COLO829 (cell line): ENCODE results near the gene RGS7.
A peak's percentile ranks its signal among the peaks of the same experiment; 100 is the strongest.
"Not testable (repeated sequence)": the region's sequence is repeated elsewhere in the genome, so short reads cannot be mapped to it uniquely, and the experiment has no call there.

Experiments
- DNase-seq: peaks from one replicate; pipeline ENCODE4 v3.0.0; 2012; ENCODE audit warnings: low spot score

RGS7 gene

DNA sequence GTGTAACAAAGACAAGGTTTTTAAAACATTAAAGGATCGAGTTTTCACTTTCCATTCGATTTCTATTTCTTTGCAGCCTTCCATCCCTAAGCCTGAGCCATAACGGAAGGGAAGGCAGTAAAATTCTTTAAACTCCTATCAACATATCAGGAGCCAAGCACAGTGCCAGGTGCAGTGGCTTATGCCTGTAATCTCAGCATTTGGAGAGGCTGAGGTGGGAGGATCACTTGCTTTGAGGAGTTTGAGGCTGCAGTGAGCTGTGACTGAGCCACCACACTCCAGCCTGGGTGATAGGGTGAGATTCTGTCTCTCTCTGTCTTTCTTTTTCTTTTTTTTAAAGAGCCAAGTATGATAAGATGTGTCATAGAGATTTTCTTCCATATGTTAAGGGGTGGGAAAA is 527.5 kb downstream of the RGS7 start:
- no peak for DNase-seq

DNA sequence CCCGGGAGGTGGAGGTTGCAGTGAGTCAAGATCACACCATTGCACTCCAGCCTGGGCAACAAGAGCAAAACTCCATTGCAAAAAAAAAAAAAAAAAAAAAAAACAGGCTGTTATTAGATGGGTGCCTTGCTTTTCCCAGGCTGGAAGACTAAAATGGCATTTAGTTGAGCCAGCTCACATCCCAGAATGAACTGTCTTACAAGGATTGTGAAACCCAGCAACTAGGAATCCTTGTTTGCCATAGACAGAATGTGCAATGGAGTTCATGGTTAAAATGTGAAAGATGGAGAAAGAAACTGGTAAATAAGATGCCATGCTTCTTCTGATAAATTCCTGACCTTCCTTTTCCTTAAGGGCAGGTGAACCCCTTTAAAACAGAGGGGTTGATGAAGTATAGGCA is 529.2 kb downstream of the RGS7 start:
- no peak for DNase-seq

DNA sequence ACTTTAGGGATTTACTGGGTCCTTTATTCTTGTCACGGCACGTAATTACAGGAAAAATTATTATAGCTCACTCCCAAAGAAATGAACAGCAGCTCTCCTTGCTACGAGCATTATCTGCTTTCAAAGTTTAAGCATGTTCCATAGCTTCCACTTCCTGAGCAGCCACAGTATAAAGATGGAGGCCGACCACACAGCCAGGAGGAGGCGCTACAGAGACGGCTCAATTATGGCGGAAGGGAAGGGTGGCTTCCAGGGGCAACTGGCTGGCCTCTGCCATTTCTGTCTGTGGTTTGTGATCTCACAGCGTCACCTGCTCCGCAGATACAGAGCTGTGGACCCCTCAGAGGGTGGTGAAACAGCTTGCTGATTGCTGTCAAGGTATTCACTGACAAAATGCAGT is 532.8 kb downstream of the RGS7 start:
- DNase-seq: no peak

DNA sequence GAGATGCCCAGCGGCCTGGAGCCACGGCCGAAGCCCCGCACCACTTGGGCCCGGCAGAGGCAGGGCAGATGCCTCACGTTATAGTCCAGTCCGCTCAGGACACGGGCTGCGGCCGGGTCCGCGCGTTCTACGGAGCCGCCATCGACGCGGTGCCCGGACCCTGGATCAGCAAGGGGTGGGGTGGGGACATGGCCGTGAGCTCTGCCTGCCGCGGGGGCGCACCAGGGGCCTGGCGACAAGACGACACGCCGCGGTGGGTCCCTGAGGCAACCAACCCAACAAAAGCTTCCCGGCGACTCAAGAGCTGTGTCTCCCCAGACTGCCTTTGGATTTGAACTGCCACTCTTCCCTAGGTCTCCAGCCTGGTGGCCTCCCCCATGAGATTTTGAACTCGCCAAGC is 533.6 kb downstream of the RGS7 start:
- DNase-seq: no peak

DNA sequence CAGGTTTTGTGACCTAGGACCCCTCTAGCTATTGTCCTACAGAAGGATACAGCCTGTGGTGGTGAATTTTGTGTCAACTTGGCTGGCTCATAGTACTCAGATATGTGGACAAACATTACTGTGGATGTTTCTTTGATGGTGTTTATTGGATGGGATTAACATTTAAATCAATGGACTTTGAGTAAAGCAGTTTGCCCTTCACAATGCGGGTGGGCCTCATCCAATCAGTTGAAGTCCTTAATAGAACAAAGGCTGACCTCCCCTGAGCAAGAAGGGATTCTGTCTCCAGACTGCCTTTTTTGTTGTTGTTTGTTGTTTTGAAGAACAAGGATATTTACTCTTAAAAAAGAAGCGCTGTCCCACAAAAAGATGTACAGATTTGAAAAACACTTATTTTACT is 535.1 kb downstream of the RGS7 start:
- no peak for DNase-seq

DNA sequence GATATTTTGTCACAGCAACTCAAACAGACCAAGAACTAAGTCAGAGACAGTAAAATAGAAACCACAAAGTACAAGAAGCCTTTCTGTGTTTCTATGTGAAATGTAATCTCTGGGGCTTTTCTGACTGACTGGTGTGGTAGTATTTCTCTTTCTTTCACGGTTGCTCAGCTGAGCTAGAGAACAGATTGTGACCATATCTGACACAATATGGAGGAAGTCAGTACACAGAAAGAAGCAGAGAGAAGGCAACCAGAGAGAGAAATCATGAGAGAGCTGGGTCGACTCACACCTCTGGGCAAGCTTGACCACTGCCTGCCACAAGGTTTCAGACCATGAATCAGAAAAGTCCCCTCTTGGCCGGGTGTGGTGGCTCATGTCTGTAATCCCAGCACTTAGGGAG is 536.2 kb downstream of the RGS7 start:
- DNase-seq: no peak

DNA sequence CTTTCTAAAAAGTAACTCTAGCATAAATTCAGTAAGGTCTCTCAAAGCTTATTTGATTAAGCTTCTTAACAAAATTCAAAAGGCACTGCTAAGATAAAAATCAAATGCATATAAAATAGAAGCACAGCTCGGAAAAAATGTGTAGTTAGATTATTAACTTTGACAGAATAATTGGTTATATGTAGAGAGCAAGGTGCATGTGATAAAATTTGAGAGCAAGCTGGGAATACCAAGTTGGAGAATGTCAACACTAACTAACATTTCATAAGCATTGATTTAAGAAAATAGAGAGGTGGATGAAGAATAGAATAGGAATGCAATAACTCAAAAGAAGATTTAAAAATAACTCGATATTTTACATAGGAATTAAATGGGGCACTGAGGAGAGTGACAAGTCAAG is 540.5 kb downstream of the RGS7 start:
- DNase-seq: no peak

DNA sequence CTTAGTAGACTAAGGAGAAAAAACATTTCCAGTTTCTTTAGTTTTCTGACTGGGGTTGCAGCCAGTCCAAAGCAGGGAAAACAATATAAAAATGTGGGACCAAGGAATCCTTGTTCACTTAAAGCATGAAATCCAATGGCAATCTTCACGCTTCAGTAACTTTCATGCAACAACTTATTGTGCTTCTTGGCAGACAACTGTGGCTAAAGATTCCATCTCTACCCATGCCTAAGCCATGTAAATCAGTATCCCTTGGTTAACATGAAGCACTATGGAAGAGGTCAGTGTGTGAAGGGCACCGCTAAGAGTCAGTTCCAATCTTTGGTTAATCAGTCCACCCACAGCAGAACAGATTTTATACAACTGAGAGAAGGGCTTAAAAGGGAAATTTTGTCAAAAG is 543.3 kb downstream of the RGS7 start:
- no peak for DNase-seq

DNA sequence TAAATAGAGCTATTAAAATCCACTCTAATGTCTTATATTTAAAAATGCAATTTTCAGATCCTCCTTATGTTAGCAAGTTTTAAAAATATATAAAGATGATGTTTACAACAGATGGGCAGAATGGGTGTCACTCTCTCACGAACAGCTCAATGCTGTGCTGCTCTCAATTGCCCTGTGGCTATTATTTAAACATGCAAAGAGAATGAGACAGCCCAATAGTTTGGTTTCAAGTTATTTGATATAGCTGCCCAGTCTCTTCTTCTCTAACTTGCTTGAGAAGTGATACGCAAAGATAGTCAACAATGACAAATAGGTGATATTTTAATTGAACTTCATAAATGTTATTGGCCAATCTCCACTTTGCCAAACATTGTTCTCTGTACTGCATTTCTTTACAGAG is 545.7 kb downstream of the RGS7 start:
- DNase-seq: no peak

DNA sequence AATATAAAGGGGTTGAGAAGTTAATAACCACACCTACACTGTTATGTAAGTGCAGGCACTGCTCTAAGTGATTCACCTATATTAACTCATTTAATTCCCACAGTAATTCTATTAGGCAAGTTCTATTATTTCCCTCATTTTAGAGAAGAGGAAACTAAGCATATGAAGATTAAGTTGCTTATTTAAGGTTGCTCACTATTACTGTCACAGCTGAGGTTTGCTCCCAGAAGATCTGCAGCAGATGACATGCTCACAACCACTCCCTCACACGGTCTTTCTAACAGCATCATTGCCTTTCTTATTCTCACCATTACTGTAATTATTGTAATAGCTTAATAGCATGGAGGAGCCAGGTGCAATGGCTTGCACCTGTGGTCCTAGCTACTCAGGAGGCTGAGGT is 548.6 kb downstream of the RGS7 start:
- DNase-seq: no peak

DNA sequence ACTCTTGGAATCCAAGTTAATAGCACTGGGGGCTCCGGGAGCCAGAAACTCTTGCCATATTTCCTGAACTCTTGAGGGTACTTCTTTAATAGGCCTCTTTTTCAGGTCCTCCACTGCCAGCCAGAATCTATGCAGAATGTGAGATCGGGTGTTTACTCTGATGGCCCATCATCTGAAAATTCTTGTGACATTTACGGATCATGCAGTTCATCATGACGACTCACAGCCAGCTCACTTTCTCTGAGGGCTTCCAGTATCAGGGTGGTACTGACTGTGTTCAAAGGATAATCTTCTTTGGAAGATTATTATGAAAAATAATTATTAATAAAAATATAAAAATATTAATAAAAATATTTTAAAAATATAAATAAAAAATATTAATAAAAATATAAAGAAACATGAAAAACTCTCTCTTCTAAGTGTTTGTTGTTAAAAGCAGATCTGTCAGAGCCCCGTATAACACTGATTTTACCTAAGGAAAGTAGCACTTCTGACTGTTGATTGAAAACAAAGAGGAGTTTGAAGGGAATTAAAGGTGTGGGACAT is 550.7 kb downstream of the RGS7 start:
- DNase-seq: no peak

DNA sequence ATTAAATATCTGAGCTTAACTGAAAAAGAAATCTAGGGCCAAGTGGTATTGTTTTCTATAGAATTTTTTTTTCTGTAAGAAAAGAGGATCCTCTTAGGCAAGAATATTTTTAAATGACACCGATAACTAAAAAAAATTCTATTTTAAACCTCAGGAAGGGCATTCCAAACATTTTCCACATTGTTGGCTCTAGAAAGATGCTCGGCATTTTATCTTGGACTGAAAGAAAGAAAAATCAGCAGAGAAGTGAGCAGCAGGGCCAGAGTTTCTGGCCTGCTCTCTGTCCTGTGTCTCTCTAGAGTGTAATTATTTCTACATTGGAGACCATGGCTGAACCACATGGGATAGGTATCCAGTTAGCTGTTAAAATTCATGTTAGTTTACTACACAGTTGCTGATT is 552.5 kb downstream of the RGS7 start:
- DNase-seq: no peak

DNA sequence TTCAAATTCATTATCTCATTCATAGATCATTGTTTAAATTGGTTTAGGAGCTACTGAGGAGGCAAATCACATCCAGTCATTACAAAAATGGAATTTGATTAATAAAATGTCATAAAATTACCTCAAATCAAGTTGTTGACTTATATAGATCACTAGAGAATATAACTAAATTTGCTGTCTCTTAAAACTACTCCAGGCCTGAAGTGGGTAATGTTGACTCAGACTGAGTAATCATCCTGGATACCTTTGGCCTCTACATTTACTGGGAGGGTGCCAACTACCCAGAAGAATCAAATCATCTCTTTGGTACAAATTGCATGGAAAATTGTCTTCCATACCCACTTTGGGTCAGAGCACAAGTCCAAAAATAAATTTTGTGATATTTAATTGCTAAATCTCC is 553.9 kb downstream of the RGS7 start:
- DNase-seq: peak; percentile 50

DNA sequence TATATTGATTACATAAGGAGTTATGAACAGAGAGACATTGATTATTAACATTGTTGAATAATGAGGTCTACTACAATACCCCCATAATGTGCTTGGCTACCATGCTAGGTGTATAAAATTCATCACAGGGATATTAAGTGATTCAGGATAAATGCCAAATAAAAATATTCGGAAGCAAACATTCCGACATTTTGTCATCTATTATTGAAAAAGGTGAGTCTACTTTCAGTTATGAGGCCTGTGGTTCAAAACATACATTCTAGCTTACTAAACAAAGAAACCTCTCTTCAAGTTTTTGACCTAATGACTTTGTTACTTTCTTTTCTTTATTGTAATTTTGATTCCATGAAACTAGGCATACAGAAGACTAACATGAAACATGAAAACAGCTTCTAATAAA is 554.7 kb downstream of the RGS7 start:
- DNase-seq: no peak

DNA sequence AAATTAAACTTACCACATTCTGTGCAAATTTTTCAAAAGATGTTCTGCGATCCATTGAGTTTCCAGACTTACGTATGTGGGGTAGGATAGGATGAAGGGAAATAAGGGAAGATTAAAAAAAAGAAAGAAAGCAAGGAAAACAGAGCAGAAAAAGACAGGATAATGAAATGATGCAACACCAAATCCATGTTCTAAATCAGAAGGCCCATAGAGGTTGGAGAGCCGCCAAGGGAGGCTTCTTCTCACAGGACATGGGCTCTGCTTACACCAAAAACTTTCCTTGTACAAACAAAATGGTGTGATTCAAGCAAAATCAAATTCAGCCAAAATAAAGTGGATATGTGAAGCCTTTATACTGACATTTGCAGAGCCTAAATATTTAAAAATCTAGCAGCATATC is 555.6 kb downstream of the RGS7 start:
- no peak for DNase-seq

DNA sequence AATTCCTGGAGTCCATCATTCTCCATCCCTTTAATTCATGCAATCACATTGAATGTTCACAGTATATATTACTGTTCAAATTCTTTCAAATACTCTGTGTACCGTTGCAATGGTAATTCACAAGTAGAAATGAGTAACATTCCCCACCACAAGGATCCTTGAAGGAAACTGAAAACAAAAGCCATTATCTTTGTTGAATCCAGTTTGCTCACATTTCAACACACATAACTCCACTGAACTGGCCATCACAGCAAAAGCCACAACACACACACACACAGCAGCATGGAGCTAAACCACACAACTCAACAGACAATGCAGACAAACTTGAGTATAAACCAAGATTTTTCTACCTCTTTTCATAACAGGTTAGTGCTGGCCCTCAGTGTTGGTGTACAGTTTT is 556.7 kb downstream of the RGS7 start:
- DNase-seq: no peak

DNA sequence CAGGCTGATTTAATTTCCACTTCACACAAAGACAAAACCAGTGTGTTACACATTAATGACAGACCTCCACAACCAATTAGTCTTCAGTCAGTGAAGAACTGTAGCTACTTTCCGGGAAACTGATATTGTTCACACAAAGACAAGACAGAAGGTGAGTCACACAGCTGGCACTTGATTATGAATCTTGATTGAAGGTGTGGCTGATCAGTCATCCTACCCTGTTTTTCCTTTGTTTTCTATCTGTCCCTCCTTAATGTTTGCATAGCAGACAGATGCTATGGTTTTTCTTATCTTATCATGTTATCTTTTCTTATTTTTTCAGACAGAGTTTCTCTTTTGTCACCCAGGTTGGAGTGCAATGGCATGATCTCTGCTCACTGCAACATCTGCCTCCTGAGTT is 560.0 kb downstream of the RGS7 start:
- no peak for DNase-seq

DNA sequence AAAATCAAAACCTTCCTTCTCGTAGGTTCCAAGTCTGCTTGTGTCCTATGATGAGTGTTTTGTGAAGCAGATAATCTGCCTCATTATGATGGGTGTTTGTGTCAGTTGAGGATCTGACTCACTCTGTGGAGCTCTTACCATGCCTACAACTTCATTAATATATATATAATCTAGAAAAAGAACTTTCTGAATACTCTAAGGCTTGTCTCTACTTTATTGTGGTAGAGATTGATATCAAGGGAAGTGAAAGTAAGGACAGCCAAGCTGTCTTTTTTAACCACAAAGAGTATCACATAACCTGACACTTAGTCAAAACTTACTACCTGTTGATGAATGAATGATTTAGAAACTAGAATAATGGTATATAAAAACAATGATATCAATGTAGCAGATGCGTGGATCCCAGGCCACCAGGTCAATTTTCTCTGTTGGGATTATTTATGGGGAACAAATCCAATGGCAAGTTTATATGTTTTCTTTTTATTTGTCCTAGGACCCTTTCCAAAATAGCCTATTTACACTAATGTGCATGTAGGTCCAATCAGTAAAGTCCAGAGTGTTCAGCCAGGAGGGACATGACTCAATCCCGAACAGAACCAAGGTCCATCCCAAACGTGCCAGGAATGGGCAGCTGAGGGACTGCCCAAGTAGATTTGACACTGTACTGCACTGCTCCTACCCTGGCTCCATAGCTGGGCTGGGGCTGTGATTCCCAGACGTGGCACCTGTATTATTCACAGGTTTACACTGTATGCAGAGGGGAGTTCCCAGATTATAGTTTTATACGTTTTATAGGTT is 562.8 kb downstream of the RGS7 start:
- no peak for DNase-seq

DNA sequence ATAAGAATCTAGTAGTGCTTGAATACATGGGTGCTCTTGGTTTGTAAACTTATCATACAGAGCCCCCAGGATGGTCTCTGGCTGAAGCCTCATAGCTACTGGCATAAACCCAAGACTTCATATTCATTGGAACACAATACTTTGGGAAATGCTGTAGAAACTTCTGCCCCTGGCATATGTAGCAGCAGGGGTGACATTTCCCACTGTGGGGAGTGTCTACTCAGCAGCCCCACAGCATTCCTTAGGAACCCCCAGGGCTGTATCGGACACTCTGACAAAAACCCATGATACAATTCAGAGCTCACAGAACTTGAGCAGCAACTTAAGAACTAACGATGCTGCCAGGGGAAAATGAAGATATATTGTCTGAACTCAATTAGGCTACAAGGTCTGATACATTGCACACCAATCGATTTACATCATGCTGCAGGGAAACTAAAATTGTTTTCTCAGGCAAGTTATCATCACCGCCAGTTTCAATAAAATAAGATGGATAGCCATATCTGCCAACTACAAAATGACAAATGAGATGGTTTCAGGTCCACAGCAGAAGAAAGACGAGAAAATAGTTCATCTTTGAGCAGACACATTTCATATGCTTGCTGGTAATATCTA is 564.0 kb downstream of the RGS7 start:
- no peak for DNase-seq

DNA sequence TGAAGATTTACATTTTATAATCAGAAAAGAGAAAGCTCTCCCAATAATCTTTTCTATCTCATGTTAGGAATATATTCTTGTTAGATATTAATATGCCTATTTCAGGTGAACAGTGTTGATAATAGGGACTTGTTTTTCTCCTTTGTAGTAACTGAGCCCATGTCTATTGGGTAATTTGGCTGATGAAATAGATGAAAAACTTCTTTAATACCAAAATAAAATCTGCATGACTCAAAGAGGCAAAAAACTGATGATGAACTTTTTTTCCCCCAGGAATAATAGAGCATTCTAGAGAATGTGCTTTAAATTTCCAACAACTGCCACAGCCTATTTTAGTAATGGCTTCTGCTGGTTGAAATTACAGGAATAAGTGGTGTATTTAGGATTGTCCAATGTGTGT is 566.1 kb downstream of the RGS7 start:
- no peak for DNase-seq

DNA sequence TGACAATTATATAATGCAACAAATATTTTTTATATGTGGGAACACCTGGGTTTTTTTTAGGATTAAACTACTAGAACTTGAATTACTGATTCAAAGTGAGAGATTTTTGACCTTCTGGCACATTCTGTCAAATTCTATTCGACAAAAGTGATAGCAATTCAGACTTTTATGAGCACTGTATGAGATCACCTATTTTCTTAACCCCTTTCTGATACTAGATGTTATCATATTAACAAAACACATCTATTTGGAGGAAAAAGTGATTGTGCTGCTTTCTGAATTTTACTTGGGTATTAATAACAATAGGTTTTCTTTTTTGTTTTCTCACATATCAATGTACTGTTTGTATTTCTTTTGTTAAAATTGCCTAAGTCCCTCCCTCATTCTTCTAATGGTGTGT is 570.1 kb downstream of the RGS7 start:
- no peak for DNase-seq

DNA sequence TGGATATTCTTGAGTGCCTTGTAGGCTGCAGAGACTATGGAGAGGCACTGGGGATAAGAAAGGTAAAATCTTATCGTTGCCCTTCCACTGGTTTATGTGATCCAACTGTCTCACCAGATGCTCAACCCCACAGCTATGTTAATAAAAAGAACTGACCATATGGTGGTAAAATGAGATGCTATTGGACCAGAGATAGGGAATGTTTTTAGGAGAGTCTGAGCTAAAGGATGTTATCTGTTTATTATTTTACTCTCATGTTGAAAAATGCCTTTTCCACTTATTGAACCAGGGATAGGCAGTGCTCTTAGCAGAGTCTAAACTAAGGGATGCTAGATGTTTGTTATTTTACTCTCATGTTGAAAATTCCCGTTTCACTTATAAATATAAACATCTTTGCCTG is 572.2 kb downstream of the RGS7 start:
- no peak for DNase-seq

DNA sequence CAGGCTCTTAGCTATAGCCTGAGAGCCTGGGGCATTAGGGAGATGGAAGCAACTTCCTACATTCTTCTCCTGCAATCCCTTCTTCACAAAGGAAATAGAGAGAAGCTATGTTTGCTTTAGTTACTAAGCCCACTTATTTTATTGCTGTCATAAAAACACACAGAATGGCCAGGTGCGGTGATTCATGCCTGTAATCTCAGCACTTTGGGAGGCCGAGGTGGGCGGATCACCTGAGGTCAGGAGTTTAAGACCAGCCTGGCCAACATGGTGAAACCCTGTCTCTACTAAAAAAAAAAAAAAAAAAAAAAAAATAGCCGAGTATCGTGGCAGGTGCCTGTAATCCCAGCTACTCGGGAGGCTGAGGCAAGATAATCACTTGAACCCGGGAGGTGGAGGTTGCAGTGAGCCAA is 573.3 kb downstream of the RGS7 start:
- DNase-seq: not testable (repeated sequence)

DNA sequence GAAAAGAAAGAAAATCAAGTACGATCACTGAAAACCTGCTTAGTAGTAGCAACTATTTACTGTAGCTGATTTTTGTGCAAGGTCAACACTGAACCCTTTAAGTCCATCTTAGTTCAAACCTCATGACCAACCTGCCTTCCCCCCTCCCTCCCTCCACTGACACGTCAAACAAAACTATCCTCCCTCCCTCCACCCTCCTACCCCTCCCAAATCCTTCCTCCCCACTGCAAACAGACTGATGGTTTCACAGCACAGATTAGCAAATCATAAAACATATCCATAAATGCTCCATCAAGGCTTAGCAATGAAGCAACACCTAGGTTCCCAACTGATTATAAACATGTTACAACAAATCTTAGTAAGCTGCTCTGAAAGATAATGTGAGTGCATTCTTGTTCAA is 580.8 kb downstream of the RGS7 start:
- DNase-seq: no peak
